ENCODE data around the gene AK8. TPM values are rescaled to one million over a fixed set of nuclear protein-coding genes. Genes with fewer than 3 reads are reported as not detected.

The AK8 gene
- polyA plus RNA-seq, 1 of the 3 experiments (the other 2 are of a cell fraction), result 0.77 TPM

DNA sequence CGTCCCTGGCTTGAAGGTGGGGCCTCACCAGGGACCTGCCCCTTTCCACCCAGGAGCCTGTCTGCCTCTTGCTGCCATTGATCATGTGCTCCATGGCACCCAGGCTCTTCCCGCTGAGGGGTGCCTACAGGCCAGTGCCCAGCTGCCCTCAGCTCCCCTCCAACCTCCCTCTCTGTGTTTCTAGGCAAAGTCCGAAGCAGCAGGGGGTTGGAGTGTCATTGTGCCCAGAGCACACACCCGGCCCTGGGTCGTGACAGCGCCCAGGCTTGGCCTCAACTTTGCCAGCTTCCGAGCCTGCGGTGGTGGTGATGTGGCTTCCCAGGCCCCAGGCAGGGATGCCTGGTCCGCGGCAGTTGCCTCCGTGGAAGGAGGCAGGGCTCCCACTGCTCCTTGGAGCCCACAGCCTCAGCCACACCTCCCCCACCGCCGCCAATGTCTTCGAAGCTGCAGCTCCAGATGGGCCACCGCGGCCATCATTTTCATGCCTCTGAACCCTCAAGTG is 155.5 kb downstream of the AK8 start:
- no peaks in the 10 kb centered on the region for H3K9me3 ChIP-seq
- H3K27ac ChIP-seq (ENCODE audit: low read depth in 2 of 2, low read length in 1 of 2), result no peak overlapping the region
- no peaks in the 10 kb centered on the region for H3K9me2 ChIP-seq
- H4K20me1 ChIP-seq (ENCODE audit: insufficient read depth), result no peaks in the 10 kb centered on the region
- H3K36me3 ChIP-seq (replicated peaks in 1 of 2; ENCODE audit: control insufficient read depth in 1 of 2, insufficient read depth in 2 of 2, low read length in 1 of 2), result no peaks in the 10 kb centered on the region
- ChIA-PET CTCF (no interaction called here), POLR2A (no interaction called here)
- H3K4me2 ChIP-seq, result no peak overlapping the region
- no peak for DNase-seq
- H3K79me2 ChIP-seq (ENCODE audit: insufficient read depth), result no peaks in the 10 kb centered on the region
- WGBS (ENCODE audit: low lambda C conversion rate), result 76% methylated on average over 12 of the region's 16 CpGs
- no peak overlapping the region for H3K4me3 ChIP-seq (ENCODE audit: low read depth in 2 of 2, low read length in 1 of 2)
- H3K9ac ChIP-seq, result no peak overlapping the region
- no peak overlapping the region for H2AFZ ChIP-seq (ENCODE audit: low read depth)
- H3F3A ChIP-seq (replicated peaks; ENCODE audit: insufficient read depth), result no peaks in the 10 kb centered on the region
- TF ChIP-seq IRF3 (IDR thresholded peaks at IDR 0.05; ENCODE audit: low read depth, low read length), result no peak
- TF ChIP-seq RAD21 (IDR thresholded peaks at IDR 0.05; ENCODE audit: low read length), result no peak
- no peak for TF ChIP-seq FOSL2 (IDR thresholded peaks at IDR 0.05; ENCODE audit: borderline replicate concordance, low read depth)
- no peak for TF ChIP-seq ZBTB33 (IDR thresholded peaks at IDR 0.05; ENCODE audit: borderline replicate concordance, low read depth)
- no peak for TF ChIP-seq TEAD4 (IDR thresholded peaks at IDR 0.05; ENCODE audit: borderline replicate concordance, insufficient read depth)
- TF ChIP-seq GABPA (IDR thresholded peaks at IDR 0.05; ENCODE audit: low read depth), result no peak
- TF ChIP-seq TAF1 (IDR thresholded peaks at IDR 0.05; ENCODE audit: borderline replicate concordance, low read depth, low read length), result no peak
- no peak for TF ChIP-seq RXRA (IDR thresholded peaks at IDR 0.05; ENCODE audit: borderline replicate concordance, low read depth)
- no peak for TF ChIP-seq CHD2 (IDR thresholded peaks at IDR 0.05; ENCODE audit: low read length, partially characterized antibody)
- no peak for TF ChIP-seq GATA2 (CRISPR knock-in tag; IDR thresholded peaks at IDR 0.05)
- no peak for TF ChIP-seq EP300 (IDR thresholded peaks at IDR 0.05; ENCODE audit: borderline replicate concordance in 1 of 2, low read depth in 1 of 2, low read length in 1 of 2)
- peaks cover 5% of the 10 kb centered on the region; the same call in 1 of the 2 replicates for H3K27me3 ChIP-seq (ENCODE audit: insufficient read depth)
- H3K4me1 ChIP-seq (ENCODE audit: control insufficient read depth in 1 of 2, insufficient read depth in 2 of 2, low read depth in 1 of 2, low read length in 1 of 2), result no peaks in the 10 kb centered on the region

DNA sequence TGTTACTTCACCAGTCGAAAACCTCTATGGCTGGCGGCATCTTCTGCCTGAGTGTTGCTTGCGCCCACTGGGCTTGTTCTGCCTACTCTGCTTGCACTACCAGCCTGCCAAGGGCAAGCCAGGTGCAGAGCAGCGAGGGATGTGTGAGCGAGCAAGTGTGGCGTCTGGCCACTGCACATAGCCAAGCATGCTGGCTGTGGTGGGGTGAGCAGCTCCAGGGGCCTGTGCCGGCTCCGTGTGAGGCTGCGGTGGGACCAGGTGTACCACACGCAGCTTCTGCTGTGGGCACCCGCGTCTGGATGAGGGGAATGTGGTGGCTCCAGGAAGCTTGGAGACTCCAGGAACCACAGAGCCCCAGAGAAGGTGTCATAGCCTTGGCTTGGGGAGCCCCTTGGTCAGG is 156.4 kb downstream of the AK8 start:
- Histone ChIP-seq H3K27me3 (ENCODE audit: insufficient read depth) (peaks cover 2% of the 10 kb centered on the region; the same call in 1 of the 2 replicates), H3K9ac (no peak overlapping the region), H3K36me3 (replicated peaks in 1 of 2; ENCODE audit: control insufficient read depth in 1 of 2, insufficient read depth in 2 of 2, low read length in 1 of 2) (no peaks in the 10 kb centered on the region), H3K4me1 (ENCODE audit: control insufficient read depth in 1 of 2, insufficient read depth in 2 of 2, low read depth in 1 of 2, low read length in 1 of 2) (no peaks in the 10 kb centered on the region), H2AFZ (ENCODE audit: low read depth) (no peak overlapping the region), H3K27ac (ENCODE audit: low read depth in 2 of 2, low read length in 1 of 2) (no peak overlapping the region), H3K4me3 (ENCODE audit: low read depth in 2 of 2, low read length in 1 of 2) (no peak overlapping the region), H3F3A (replicated peaks; ENCODE audit: insufficient read depth) (no peaks in the 10 kb centered on the region), H3K79me2 (ENCODE audit: insufficient read depth) (no peaks in the 10 kb centered on the region), H4K20me1 (ENCODE audit: insufficient read depth) (no peaks in the 10 kb centered on the region), H3K9me3 (no peaks in the 10 kb centered on the region), H3K4me2 (no peak overlapping the region), H3K9me2 (no peaks in the 10 kb centered on the region)
- no peak for DNase-seq
- WGBS (ENCODE audit: low lambda C conversion rate), result 44% methylated on average over 7 of the region's 12 CpGs
- ChIA-PET CTCF (no interaction called here), POLR2A (no interaction called here)
- TF ChIP-seq TAF1 (IDR thresholded peaks at IDR 0.05; ENCODE audit: borderline replicate concordance, low read depth, low read length) (no peak), CHD2 (IDR thresholded peaks at IDR 0.05; ENCODE audit: low read length, partially characterized antibody) (no peak), POLR2AphosphoS5 (IDR thresholded peaks at IDR 0.05; ENCODE audit: low read depth, low read length) (no peak), TCF12 (IDR thresholded peaks at IDR 0.05) (no peak), EP300 (IDR thresholded peaks at IDR 0.05; ENCODE audit: borderline replicate concordance in 1 of 2, low read depth in 1 of 2, low read length in 1 of 2) (no peak), ELF1 (IDR thresholded peaks at IDR 0.05) (no peak), EZH2phosphoT487 (IDR thresholded peaks at IDR 0.05; ENCODE audit: borderline replicate concordance, low read depth) (no peak), RAD21 (IDR thresholded peaks at IDR 0.05; ENCODE audit: low read length) (no peak), NFIC (IDR thresholded peaks at IDR 0.05; ENCODE audit: borderline replicate concordance) (no peak), YY1 (IDR thresholded peaks at IDR 0.05; ENCODE audit: low read depth) (no peak), ZBTB33 (IDR thresholded peaks at IDR 0.05; ENCODE audit: borderline replicate concordance, low read depth) (no peak), GABPA (IDR thresholded peaks at IDR 0.05; ENCODE audit: low read depth) (no peak), RFX5 (IDR thresholded peaks at IDR 0.05; ENCODE audit: low read length) (no peak), MAX (IDR thresholded peaks at IDR 0.05; ENCODE audit: low read depth) (no peak)
- TF ChIP-seq, protein P1, sequence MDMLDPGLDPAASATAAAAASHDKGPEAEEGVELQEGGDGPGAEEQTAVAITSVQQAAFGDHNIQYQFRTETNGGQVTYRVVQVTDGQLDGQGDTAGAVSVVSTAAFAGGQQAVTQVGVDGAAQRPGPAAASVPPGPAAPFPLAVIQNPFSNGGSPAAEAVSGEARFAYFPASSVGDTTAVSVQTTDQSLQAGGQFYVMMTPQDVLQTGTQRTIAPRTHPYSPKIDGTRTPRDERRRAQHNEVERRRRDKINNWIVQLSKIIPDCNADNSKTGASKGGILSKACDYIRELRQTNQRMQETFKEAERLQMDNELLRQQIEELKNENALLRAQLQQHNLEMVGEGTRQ (IDR thresholded peaks at IDR 0.05; ENCODE audit: borderline replicate concordance, low read depth, low read length), result no peak
